Lower leg skin (tissue), 4 donors: ENCODE data around the gene PITPNB. TPM values are rescaled to one million over a fixed set of nuclear protein-coding genes. Genes with fewer than 3 reads are reported as not detected.

Source experiments
- DNase-seq, 2 donors: peaks; one replicate each; pipeline ENCODE4 v3.0.0-alpha.2; 2019; ENCODE audit warnings: low spot score in 2 of 2
- H3K4me3 ChIP-seq: fragments of 200-600 bp; sonication (generic); 2 replicates; pipeline ENCODE4 v1.5.1; 2017; ENCODE audit warnings: mild to moderate bottlenecking, low read depth; ENCODE audit not compliant: poor library complexity, severe bottlenecking
- POLR2A ChIP-seq, 2 donors: fragments of 450-650 bp; IDR thresholded peaks; one replicate each; pipeline ENCODE4 v1.6.1; 2016 to 2017; ENCODE audit warnings: antibody characterized with exemption in 2 of 2, mild to moderate bottlenecking in 1 of 2, moderate library complexity in 1 of 2
- WGBS, 2 donors: methylation state at CpG; one replicate each; pipeline ENCODE4 v1.1.5; 2018; 5-methylcytosine and 5-hydroxymethylcytosine counted together
- intact Hi-C: fragments of 100-400 bp; cut with DNase I; formaldehyde crosslinking; loops from one replicate; pipeline ENCODE4 v1.15.0; 2023; ENCODE audit warnings: low total_unique reads
- total RNA-seq, 4 donors: library from RNA; depleted of rRNA; stranded (reverse); fragments of >200 nt; gene quantifications; one replicate each; pipeline ENCODE4 v1.1.0, GENCODE V29; 2016
- TF ChIP-seq, protein P1 (sequence below), 3 donors: fragments of 450-650 bp; IDR thresholded peaks; one replicate each; pipeline ENCODE4 v1.5.1; 2016; ENCODE audit warnings: antibody characterized with exemption in 3 of 3, mild to moderate bottlenecking in 3 of 3, moderate library complexity in 2 of 3

The PITPNB gene
- total RNA-seq, 4 donors from 2014 or later, result 22.1 to 36.5 (median 29.7) TPM

DNA sequence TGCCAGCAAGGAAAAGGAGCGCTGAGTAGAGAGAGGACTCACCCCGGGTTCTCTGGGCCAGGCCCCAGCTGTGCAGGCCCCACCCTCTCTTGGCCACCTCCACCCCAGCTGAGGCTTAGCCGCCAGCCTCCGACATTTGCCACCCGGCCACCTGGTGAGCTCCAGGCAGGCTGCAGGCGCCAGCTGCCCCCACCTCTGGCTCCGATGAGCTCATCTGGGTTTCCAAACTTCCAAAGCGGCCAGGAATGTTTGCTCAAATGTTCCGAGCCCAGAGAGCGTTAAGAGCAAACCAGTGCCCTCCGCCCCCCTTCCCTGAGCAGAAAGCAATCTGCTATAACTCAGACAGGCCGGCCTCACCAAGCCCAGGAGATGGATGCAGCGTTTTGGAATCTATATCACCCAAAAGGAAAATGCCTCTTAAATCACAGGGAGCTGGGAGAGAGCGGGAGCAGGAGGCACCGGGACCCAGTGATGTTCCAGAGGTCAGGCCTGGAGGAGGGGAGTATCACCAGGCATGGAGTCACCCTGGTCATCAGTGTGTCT is 108.4 kb downstream of the PITPNB start:
- H3K4me3 ChIP-seq, result no peak overlapping the region
- DNase-seq, result peak in 1 of 2 donors; percentile 67
- 34 to 57% methylated on average over 15 of the region's 15 CpGs for WGBS, 2 donors
- TF ChIP-seq, protein P1, sequence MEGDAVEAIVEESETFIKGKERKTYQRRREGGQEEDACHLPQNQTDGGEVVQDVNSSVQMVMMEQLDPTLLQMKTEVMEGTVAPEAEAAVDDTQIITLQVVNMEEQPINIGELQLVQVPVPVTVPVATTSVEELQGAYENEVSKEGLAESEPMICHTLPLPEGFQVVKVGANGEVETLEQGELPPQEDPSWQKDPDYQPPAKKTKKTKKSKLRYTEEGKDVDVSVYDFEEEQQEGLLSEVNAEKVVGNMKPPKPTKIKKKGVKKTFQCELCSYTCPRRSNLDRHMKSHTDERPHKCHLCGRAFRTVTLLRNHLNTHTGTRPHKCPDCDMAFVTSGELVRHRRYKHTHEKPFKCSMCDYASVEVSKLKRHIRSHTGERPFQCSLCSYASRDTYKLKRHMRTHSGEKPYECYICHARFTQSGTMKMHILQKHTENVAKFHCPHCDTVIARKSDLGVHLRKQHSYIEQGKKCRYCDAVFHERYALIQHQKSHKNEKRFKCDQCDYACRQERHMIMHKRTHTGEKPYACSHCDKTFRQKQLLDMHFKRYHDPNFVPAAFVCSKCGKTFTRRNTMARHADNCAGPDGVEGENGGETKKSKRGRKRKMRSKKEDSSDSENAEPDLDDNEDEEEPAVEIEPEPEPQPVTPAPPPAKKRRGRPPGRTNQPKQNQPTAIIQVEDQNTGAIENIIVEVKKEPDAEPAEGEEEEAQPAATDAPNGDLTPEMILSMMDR (IDR thresholded peaks at IDR 0.05), result no peak
- TF ChIP-seq POLR2A (IDR thresholded peaks at IDR 0.05), result no peak
- intact Hi-C loops, result no loop called here

DNA sequence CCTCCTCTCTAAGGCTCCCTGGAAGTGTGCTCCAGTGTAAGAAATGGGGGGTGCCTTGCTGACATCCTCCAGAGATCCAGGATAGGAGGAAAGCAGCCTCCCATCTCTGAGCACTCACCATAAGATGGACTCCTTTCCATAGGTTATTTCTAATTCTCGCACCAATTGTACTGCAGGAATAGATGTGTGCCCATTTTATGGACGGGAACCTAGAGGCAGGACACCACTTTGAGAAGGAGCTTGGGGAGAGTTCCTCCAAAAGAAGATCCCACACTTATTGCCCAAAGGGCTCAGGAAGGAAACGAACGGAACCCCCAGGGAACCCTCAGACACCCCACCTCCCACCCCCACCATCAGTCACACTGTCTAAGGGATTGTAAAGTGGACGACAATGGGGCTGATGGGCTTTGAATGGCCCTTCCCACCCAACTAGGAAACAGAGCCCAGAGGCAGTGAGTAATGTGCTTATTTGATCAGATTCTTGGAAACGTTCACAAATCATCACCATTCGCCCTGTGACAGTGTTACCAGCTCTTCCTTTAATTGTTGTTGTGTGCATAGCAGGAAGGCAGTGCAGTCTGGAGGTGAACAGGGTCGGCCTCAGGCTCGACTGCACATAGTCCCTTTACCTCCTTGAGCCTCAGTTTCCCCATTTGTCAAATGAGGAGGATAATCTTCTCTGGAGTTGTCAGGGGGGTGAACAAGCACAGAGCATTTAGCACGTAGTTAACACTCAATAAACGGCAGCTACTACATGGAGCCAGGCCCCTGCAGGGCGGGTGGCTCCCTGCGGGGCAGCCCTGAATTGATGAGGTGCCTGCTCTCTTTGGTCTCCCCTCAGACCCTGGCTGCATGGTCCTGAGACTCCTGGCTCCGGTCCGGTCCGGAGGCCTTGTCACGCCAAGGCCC is 109.1 kb downstream of the PITPNB start:
- intact Hi-C loops, result no loop called here
- WGBS, 2 donors, result 36 to 38% methylated on average over 17 of the region's 17 CpGs
- no peak for DNase-seq
- TF ChIP-seq, protein P1 (IDR thresholded peaks at IDR 0.05), result no peak
- TF ChIP-seq POLR2A (IDR thresholded peaks at IDR 0.05), result no peak
- H3K4me3 ChIP-seq, result no peak overlapping the region

DNA sequence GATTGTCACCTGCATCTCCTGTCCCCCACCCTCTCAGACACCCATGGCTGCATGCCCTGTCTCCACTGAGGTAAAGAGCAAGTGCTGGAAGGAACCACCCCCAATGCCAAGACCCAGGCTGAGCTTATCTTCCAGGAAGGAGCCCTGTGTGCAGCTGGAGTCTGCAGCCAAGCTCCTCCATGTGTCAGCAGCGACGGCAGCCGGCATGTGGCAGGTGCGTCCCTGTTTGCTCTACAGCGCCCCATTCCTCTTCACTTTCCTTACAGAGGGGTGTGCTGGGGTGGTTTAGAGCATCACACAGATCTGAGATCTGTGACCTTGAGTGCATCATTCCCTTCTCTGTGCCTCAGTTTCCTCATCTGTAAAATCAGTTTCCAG is 109.8 kb downstream of the PITPNB start:
- no peak for TF ChIP-seq POLR2A (IDR thresholded peaks at IDR 0.05)
- TF ChIP-seq, protein P1 (IDR thresholded peaks at IDR 0.05), result no peak
- H3K4me3 ChIP-seq, result no peak overlapping the region
- DNase-seq, result no peak
- intact Hi-C loops, result no loop called here
- 50 to 54% methylated on average over 5 of the region's 5 CpGs for WGBS, 2 donors

DNA sequence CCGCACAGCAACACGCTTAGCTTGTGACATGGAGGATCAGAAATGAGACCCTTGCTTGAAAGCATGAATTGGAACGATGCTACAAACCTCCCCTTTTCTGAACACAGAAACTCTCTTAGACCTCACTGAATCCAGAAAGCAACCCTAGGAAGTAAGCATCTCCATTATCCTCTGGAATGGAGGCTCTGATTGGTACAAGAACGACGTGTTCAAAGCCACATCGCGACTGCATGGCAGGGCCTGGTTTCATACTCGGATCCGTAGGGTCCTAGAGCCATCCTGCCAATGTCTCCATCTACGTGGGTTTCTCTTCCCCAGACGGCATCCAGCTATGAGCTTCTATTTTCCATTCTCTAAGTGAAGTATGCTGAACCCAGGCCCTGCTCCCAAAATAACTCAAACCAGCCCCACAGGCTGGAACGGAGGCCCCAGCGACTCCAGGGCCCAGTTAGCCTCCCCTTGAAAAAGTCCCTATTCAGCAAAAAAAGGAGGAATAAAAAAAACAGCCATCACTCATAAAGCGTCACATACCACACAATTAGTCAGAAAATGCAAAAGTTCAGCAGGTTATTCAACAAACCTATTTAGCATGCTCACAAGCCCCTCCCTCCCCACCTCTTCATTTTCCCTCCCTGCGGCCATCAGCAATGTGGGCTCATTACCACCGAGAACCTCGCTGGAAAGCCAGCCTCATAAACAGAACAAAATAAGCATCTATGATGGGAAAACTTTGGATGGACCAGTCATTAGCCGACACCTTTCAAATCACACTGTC is 110.4 kb downstream of the PITPNB start:
- intact Hi-C loops, result no loop called here
- no peak overlapping the region for H3K4me3 ChIP-seq
- no peak for DNase-seq
- no peak for TF ChIP-seq POLR2A (IDR thresholded peaks at IDR 0.05)
- TF ChIP-seq, protein P1 (IDR thresholded peaks at IDR 0.05), result no peak
- 76 to 82% methylated on average over 18 of the region's 18 CpGs for WGBS, 2 donors

DNA sequence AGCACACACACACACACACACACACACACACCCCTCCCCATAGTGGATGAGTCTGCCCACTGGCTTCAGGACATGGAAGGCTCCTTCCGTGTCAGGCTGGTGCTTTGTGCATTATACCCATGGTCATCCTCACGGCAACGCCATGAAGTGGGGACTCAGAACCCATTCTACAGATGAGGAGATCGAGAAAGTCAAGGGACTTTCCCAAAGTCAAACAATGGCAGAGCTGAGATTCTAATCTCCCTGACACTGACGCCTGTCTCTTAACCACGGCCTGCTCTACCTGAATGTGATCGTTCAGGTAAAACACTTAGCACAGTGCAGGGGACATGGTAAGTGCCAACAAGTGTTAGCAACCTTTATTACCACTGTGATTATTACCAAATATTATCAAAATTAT is 113.2 kb downstream of the PITPNB start:
- no peak overlapping the region for H3K4me3 ChIP-seq
- no peak for TF ChIP-seq POLR2A (IDR thresholded peaks at IDR 0.05)
- TF ChIP-seq, protein P1 (IDR thresholded peaks at IDR 0.05), result no peak
- intact Hi-C loops, result no loop called here
- no peak for DNase-seq
- 85 to 90% methylated on average over 7 of the region's 7 CpGs for WGBS, 2 donors
